Measurements from ENCODE around the gene PHACTR4.

GRCh38 chr1:28436211-28436769, 66.8 kb downstream of the PHACTR4 start:
- TF ChIP-seq CTCF (IDR thresholded peaks at IDR 0.05) (no peak), EP300 (IDR thresholded peaks at IDR 0.05) (no peak)

All from gastroesophageal sphincter (tissue), 3 donors.